GM23248 (cell line): ENCODE data around the gene ALDOB. TPM values are rescaled to one million over a fixed set of nuclear protein-coding genes. Genes with fewer than 3 reads are reported as not detected.

Experiments used
- DNase-seq: peaks from one replicate; pipeline ENCODE4 v3.0.0-alpha.2; 2015
- H2AFZ ChIP-seq: fragments of 200-600 bp; sonication (generic); 2 replicates; pipeline ENCODE4 v1.6.1; 2016; ENCODE audit warnings: antibody characterized with exemption
- H3F3A ChIP-seq: fragments of 200-600 bp; sonication (generic); 2 replicates; pipeline ENCODE4 v1.6.1; 2016; ENCODE audit warnings: mild to moderate bottlenecking, antibody characterized with exemption, mixed run types; ENCODE audit not compliant: insufficient read depth
- H3K27ac ChIP-seq: fragments of 200-600 bp; sonication (generic); 2 replicates; pipeline ENCODE4 v1.5.1; 2016; ENCODE audit warnings: mild to moderate bottlenecking
- H3K27me3 ChIP-seq: fragments of 200-600 bp; sonication (generic); replicated peaks from 2 replicates; pipeline ENCODE4 v1.6.1; 2016; ENCODE audit warnings: mild to moderate bottlenecking; ENCODE audit not compliant: insufficient read depth
- H3K36me3 ChIP-seq: fragments of 200-600 bp; sonication (generic); 2 replicates; pipeline ENCODE4 v1.6.1; 2016; ENCODE audit warnings: low read depth, mild to moderate bottlenecking
- H3K4me1 ChIP-seq: fragments of 200-600 bp; sonication (generic); 2 replicates; pipeline ENCODE4 v1.6.1; 2016; ENCODE audit warnings: mild to moderate bottlenecking; ENCODE audit not compliant: insufficient read depth
- H3K4me2 ChIP-seq: fragments of 200-600 bp; sonication (generic); one replicate; pipeline ENCODE4 v1.6.1; 2016; ENCODE audit warnings: mild to moderate bottlenecking; ENCODE audit not compliant: unreplicated experiment
- H3K4me3 ChIP-seq: fragments of 200-600 bp; sonication (generic); 2 replicates; pipeline ENCODE4 v1.5.1; 2016; ENCODE audit warnings: mild to moderate bottlenecking
- H3K79me2 ChIP-seq: fragments of 200-600 bp; sonication (generic); 2 replicates; pipeline ENCODE4 v1.6.1; 2016; ENCODE audit warnings: mild to moderate bottlenecking; ENCODE audit not compliant: insufficient read depth
- H3K9ac ChIP-seq: fragments of 200-600 bp; sonication (generic); 2 replicates; pipeline ENCODE4 v1.6.1; 2016; ENCODE audit warnings: mild to moderate bottlenecking
- H3K9me2 ChIP-seq: fragments of 200-600 bp; sonication (generic); 2 replicates; pipeline ENCODE4 v1.6.1; 2016; ENCODE audit warnings: mixed run types, mild to moderate bottlenecking, moderate library complexity; ENCODE audit not compliant: insufficient read depth
- H3K9me3 ChIP-seq: fragments of 200-600 bp; sonication (generic); one replicate; pipeline ENCODE4 v1.6.1; 2017; ENCODE audit warnings: low read depth
- H4K20me1 ChIP-seq: fragments of 200-600 bp; sonication (generic); 2 replicates; pipeline ENCODE4 v1.6.0; 2016; ENCODE audit not compliant: insufficient read depth
- EZH2 ChIP-seq: fragments of 200-600 bp; sonication (generic); IDR thresholded peaks from 2 replicates; pipeline ENCODE4 v1.6.1; 2018; ENCODE audit warnings: antibody characterized with exemption, mild to moderate bottlenecking; ENCODE audit not compliant: insufficient read depth, poor library complexity, severe bottlenecking
- EZH2phosphoT487 ChIP-seq: fragments of 200-600 bp; sonication (generic); IDR thresholded peaks from 2 replicates; pipeline ENCODE4 v1.6.1; 2018; ENCODE audit warnings: antibody characterized with exemption, moderate library complexity, mild to moderate bottlenecking, low read depth; ENCODE audit not compliant: insufficient read depth
- WGBS, 2 experiments: methylation state at CpG; one replicate each; pipeline ENCODE4 v1.1.6; 2015 to 2017; ENCODE audit warnings: low lambda C conversion rate in 2 of 2, low coverage in 1 of 2; ENCODE audit errors: missing lambda C conversion rate in 2 of 2; 5-methylcytosine and 5-hydroxymethylcytosine counted together
- in situ Hi-C: fragments of 300-500 bp; cut with MboI; formaldehyde crosslinking; loops from 2 replicates; pipeline ENCODE4 v1.15.0; 2020
- polyA plus RNA-seq: library from polyadenylated mRNA; unstranded; fragments of >200 nt; fragmentation: Nextera tagmentation; extraction: Ambion mirVana; gene quantifications from 2 replicates; pipeline ENCODE4 v1.2.1, GENCODE V29; 2016
- total RNA-seq: library from RNA; depleted of rRNA; stranded (reverse); fragments of >200 nt; shearing (Covaris generic); gene quantifications from 2 replicates; pipeline ENCODE4 v1.2.3, GENCODE V29; 2014

ALDOB gene
- total and polyA plus RNA-seq, 2 experiments from 2014 or later, result 0.08 TPM; not detected in 1

GRCh38 chr9:101446732-101447131 lies 11.2 kb upstream of the ALDOB start:
- in situ Hi-C loops, result no loop called here
- no peaks in the 10 kb centered on the region for H3K9me2 ChIP-seq
- H3K9me3 ChIP-seq, result no peaks in the 10 kb centered on the region
- 0 out of 2 replicates have a peak, but pooled peaks cover 7% of the 10 kb centered on the region for H3K27me3 ChIP-seq
- no peak overlapping the region for H3K4me2 ChIP-seq
- DNase-seq, result no peak
- TF ChIP-seq EZH2phosphoT487, result no peak
- TF ChIP-seq EZH2, result no peak
- H3K9ac ChIP-seq, result no peak overlapping the region
- H2AFZ ChIP-seq, result no peak overlapping the region
- H3K4me1 ChIP-seq, result no peaks in the 10 kb centered on the region
- H3K79me2 ChIP-seq, result no peaks in the 10 kb centered on the region
- H3F3A ChIP-seq, result no peaks in the 10 kb centered on the region
- H3K4me3 ChIP-seq, result no peak overlapping the region
- no peaks in the 10 kb centered on the region for H4K20me1 ChIP-seq
- H3K27ac ChIP-seq, result no peak overlapping the region
- H3K36me3 ChIP-seq, result no peaks in the 10 kb centered on the region

- H3K4me3 ChIP-seq, result peak overlapping the region; percentile 58
- H3K9me2 ChIP-seq, result no peaks in the 10 kb centered on the region
- WGBS, 2 experiments, result 23 to 35% methylated on average over 5 of the region's 5 CpGs
- no peaks in the 10 kb centered on the region for H3K79me2 ChIP-seq
- peak overlapping the region; percentile 74 for H3K4me2 ChIP-seq
- H3K27me3 ChIP-seq, result 0 out of 2 replicates have a peak, but pooled peaks cover 9% of the 10 kb centered on the region
- H3K9ac ChIP-seq, result peak overlapping the region; percentile 23
- H3K27ac ChIP-seq, result peak overlapping the region; percentile 25
- no peaks in the 10 kb centered on the region for H3K36me3 ChIP-seq
- in situ Hi-C loops, result no loop called here
- H3K4me1 ChIP-seq, result no peaks in the 10 kb centered on the region
- peak; percentile 57 for DNase-seq
- H3K9me3 ChIP-seq, result no peaks in the 10 kb centered on the region
- TF ChIP-seq EZH2, result no peak
- TF ChIP-seq EZH2phosphoT487, result no peak
- H4K20me1 ChIP-seq, result no peaks in the 10 kb centered on the region
- no peaks in the 10 kb centered on the region for H3F3A ChIP-seq
- H2AFZ ChIP-seq, result peak overlapping the region; percentile 71
Measured at GRCh38 chr9:101445353-101446029, 9.9 kb upstream of the ALDOB start.

- Histone ChIP-seq H2AFZ (no peak overlapping the region), H3K27me3 (0 out of 2 replicates have a peak, but pooled peaks cover 4% of the 10 kb centered on the region), H3K9me2 (no peaks in the 10 kb centered on the region), H3K9ac (no peak overlapping the region), H3K4me1 (no peaks in the 10 kb centered on the region), H3K27ac (no peak overlapping the region), H3K36me3 (no peaks in the 10 kb centered on the region), H3K4me2 (no peak overlapping the region), H3K4me3 (no peak overlapping the region), H3K9me3 (no peaks in the 10 kb centered on the region), H3K79me2 (no peaks in the 10 kb centered on the region), H3F3A (no peaks in the 10 kb centered on the region), H4K20me1 (no peaks in the 10 kb centered on the region)
- 25 to 27% methylated on average over 9 of the region's 9 CpGs for WGBS, 2 experiments
- in situ Hi-C loops, result no loop called here
- no peak for DNase-seq
- TF ChIP-seq EZH2 (no peak), EZH2phosphoT487 (no peak)
Measured at GRCh38 chr9:101443364-101443771, 7.8 kb upstream of the ALDOB start.

- Histone ChIP-seq H3K9me2 (no peaks in the 10 kb centered on the region), H3K27ac (no peak overlapping the region), H3K4me1 (no peaks in the 10 kb centered on the region), H3K79me2 (no peaks in the 10 kb centered on the region), H4K20me1 (no peaks in the 10 kb centered on the region), H3K36me3 (no peaks in the 10 kb centered on the region), H3K4me3 (no peak overlapping the region), H3K4me2 (no peak overlapping the region), H3F3A (no peaks in the 10 kb centered on the region), H3K9me3 (no peaks in the 10 kb centered on the region), H3K9ac (no peak overlapping the region), H3K27me3 (0 out of 2 replicates have a peak, but pooled peaks cover 4% of the 10 kb centered on the region), H2AFZ (no peak overlapping the region)
- in situ Hi-C loops, result no loop called here
- 35 to 40% methylated on average over 3 of the region's 3 CpGs for WGBS, 2 experiments
- TF ChIP-seq EZH2 (no peak), EZH2phosphoT487 (no peak)
- DNase-seq, result no peak
Measured at GRCh38 chr9:101442736-101443135, 7.2 kb upstream of the ALDOB start.
